Trophoblast cell (in vitro differentiated cells and primary cell): ENCODE measurements around the gene MLC1.
A peak's percentile ranks its signal among the peaks of the same experiment; 100 is the strongest.

ENCODE experiments used
- DNase-seq, 2 donors: peaks; one replicate each; pipeline ENCODE4 v3.0.0-alpha.2; 2016
- H2AFZ ChIP-seq: 2 replicates; pipeline ENCODE4 v1.6.1; 2013; ENCODE audit warnings: low read length, moderate library complexity, mild to moderate bottlenecking; ENCODE audit not compliant: insufficient read depth, poor library complexity
- H2AK5ac ChIP-seq: 2 replicates; pipeline ENCODE4 v1.6.1; 2013; ENCODE audit warnings: mild to moderate bottlenecking, low read length
- H2BK120ac ChIP-seq: 2 replicates; pipeline ENCODE4 v1.6.1; 2013; ENCODE audit warnings: low read length, mild to moderate bottlenecking, moderate library complexity; ENCODE audit not compliant: insufficient read depth, poor library complexity
- H2BK12ac ChIP-seq: 2 replicates; pipeline ENCODE4 v1.6.1; 2013; ENCODE audit warnings: mild to moderate bottlenecking, low read length, moderate library complexity
- H2BK5ac ChIP-seq: 2 replicates; pipeline ENCODE4 v1.6.1; 2013; ENCODE audit warnings: low read length, low read depth, moderate library complexity, mild to moderate bottlenecking; ENCODE audit not compliant: poor library complexity
- H3K14ac ChIP-seq: 2 replicates; pipeline ENCODE4 v1.6.1; 2013; ENCODE audit warnings: mild to moderate bottlenecking, low read length
- H3K18ac ChIP-seq: 2 replicates; pipeline ENCODE4 v1.6.1; 2013; ENCODE audit warnings: mild to moderate bottlenecking, low read length
- H3K23ac ChIP-seq: 2 replicates; pipeline ENCODE4 v1.6.1; 2013; ENCODE audit warnings: low read length
- H3K27ac ChIP-seq: 2 replicates; pipeline ENCODE4 v1.5.1; 2013; ENCODE audit warnings: low read depth, mild to moderate bottlenecking, inconsistent platforms, low read length, moderate library complexity
- H3K27me3 ChIP-seq: 2 replicates; pipeline ENCODE4 v1.6.1; 2013; ENCODE audit warnings: inconsistent platforms, mild to moderate bottlenecking, low read length, moderate library complexity; ENCODE audit not compliant: insufficient read depth
- H3K36me3 ChIP-seq, 2 experiments: 1 replicate in 1 of 2; 2 replicates in 1 of 2; pipeline ENCODE4 v1.6.1; 2013; ENCODE audit warnings: low read length in 2 of 2, mild to moderate bottlenecking in 2 of 2, moderate library complexity in 1 of 2; ENCODE audit not compliant: insufficient read depth in 2 of 2, control insufficient read depth in 1 of 2
- H3K4ac ChIP-seq: 2 replicates; pipeline ENCODE4 v1.6.1; 2013; ENCODE audit warnings: low read depth, mild to moderate bottlenecking, low read length, moderate library complexity
- H3K4me1 ChIP-seq, 2 experiments: 1 replicate in 1 of 2; 2 replicates in 1 of 2; pipeline ENCODE4 v1.6.1; 2013; ENCODE audit warnings: low read length in 2 of 2, mild to moderate bottlenecking in 2 of 2, moderate library complexity in 1 of 2; ENCODE audit not compliant: insufficient read depth in 2 of 2, control insufficient read depth in 1 of 2
- H3K4me2 ChIP-seq: 2 replicates; pipeline ENCODE4 v1.6.1; 2013; ENCODE audit warnings: inconsistent platforms, mild to moderate bottlenecking, low read length, moderate library complexity
- H3K4me3 ChIP-seq: 2 replicates; pipeline ENCODE4 v1.5.1; 2013; ENCODE audit warnings: mild to moderate bottlenecking, low read depth, low read length, inconsistent platforms
- H3K79me1 ChIP-seq: one replicate; pipeline ENCODE4 v1.6.1; 2013; ENCODE audit warnings: low read length
- H3K79me2 ChIP-seq: 2 replicates; pipeline ENCODE4 v1.6.1; 2013; ENCODE audit warnings: low read length, mild to moderate bottlenecking; ENCODE audit not compliant: control insufficient read depth, insufficient read depth, poor library complexity
- H3K9ac ChIP-seq: 2 replicates; pipeline ENCODE4 v1.6.1; 2013; ENCODE audit warnings: mild to moderate bottlenecking, low read length
- H3K9me3 ChIP-seq: 2 replicates; pipeline ENCODE4 v1.6.1; 2013; ENCODE audit warnings: low read depth, mild to moderate bottlenecking, control low read depth, inconsistent platforms, low read length; ENCODE audit not compliant: insufficient read depth
- H4K12ac ChIP-seq: 2 replicates; pipeline ENCODE4 v1.6.1; 2013; ENCODE audit warnings: low read depth, mild to moderate bottlenecking, low read length, moderate library complexity
- H4K8ac ChIP-seq: 2 replicates; pipeline ENCODE4 v1.6.1; 2013; ENCODE audit warnings: low read depth, mild to moderate bottlenecking, low read length, moderate library complexity
- H4K91ac ChIP-seq: one replicate; pipeline ENCODE4 v1.6.1; 2013; ENCODE audit warnings: low read depth, mild to moderate bottlenecking, low read length, moderate library complexity
- WGBS: extraction: QIAGEN DNeasy Blood & Tissue Kit; methylation state at CpG from one replicate; pipeline ENCODE4 v1.1.7; 2013; ENCODE audit warnings: missing lambda C conversion rate; ENCODE audit not compliant: insufficient read length, insufficient coverage; ENCODE audit errors: extremely low coverage; 5-methylcytosine and 5-hydroxymethylcytosine counted together

The MLC1 gene

DNA sequence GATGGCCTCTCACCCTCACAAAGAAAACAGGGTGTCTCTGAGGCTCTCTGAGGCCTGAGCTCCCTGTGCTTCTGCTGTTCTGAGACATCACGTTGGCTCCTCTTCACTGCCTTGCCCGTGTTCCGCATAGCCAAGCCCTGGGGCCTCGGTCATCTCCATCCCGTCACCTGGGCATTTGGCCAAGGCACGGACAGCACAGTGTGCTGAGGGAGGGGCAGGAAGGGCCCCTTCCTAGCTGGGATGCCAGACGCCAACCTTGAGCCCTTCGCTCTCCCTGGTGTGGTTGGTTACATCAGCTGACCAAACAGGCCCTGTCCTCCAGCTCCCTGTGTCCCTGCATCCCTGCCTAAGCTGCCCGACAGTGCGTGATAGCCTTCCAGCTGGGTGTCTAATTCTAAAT is 30.5 kb upstream of the MLC1 start:
- Histone ChIP-seq H3K79me1 (peaks cover 25% of the 10 kb centered on the region), H3K79me2 (peaks cover 2% of the 10 kb centered on the region), H3K4me3 (no peak overlapping the region), H3K4me2 (no peak overlapping the region), H3K4me1 (peaks cover 24 to 33% of the 10 kb centered on the region in 2 experiments), H3K14ac (peak overlapping the region; percentile 7), H3K23ac (no peak overlapping the region), H4K8ac (peak overlapping the region; percentile 1), H2AK5ac (peak overlapping the region; percentile 80), H4K12ac (no peak overlapping the region), H2BK5ac (no peak overlapping the region), H3K4ac (no peak overlapping the region), H4K91ac (peak overlapping the region; percentile 13), H2BK12ac (peak overlapping the region; percentile 13), H2AFZ (no peak overlapping the region), H3K9ac (no peak overlapping the region), H3K9me3 (no peaks in the 10 kb centered on the region), H3K18ac (no peak overlapping the region), H3K36me3 (no peaks in the 10 kb centered on the region), H3K27me3 (no peaks in the 10 kb centered on the region), H3K27ac (no peak overlapping the region), H2BK120ac (peak overlapping the region; percentile 9)
- no CpG with 5 or more reads among the region's 10 CpGs for WGBS
- DNase-seq: no peak

DNA sequence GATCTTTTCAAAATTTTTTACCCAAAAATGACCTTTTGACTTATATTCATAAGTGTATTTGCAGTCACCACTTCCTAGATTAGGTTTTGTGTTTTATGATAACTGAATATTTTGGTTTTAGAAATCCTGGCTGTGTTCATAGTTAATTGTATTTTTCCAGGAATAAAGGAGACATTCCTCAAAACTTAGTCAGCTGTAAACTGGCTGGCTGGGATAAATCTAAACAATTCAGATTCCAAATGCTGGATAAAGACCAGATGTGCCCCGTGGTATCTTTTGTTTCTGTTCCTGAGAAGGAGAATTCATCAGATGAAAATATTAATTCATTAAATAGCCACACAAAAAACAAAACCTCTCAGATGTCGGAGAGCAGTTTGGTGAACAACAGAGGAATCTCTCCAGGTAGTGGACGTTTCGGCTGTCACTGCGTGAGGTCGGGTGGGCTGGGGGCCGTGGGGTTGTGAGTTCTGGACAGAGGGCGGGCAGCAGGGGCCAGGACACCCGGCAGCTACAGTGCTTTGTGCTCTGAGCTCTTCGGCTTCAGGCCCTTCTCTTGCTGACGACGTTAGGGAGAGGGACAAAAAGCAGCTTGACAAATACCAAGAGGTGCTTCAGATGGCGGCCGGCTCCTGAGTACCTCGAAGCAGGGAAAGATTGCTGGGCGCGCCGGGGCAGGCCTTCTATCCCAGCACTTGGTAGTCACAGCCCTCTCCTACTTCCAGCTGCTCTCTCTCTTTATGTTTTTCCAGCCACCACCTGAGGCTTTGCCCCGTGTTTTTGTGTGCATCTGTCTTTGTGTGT is 29.2 kb upstream of the MLC1 start:
- H3K79me1 ChIP-seq: peaks cover 25% of the 10 kb centered on the region
- peaks cover 2% of the 10 kb centered on the region for H3K79me2 ChIP-seq
- H3K9ac ChIP-seq: no peak overlapping the region
- H3K23ac ChIP-seq: no peak overlapping the region
- H4K12ac ChIP-seq: peak overlapping the region; percentile 41
- H4K8ac ChIP-seq: peak overlapping the region; percentile 92
- H4K91ac ChIP-seq: peak overlapping the region; percentile 96
- peak overlapping the region; percentile 77 for H2AK5ac ChIP-seq
- peak overlapping the region; percentile 94 for H2BK12ac ChIP-seq
- H3K4ac ChIP-seq: peak overlapping the region; percentile 76
- H3K27ac ChIP-seq: peak overlapping the region; percentile 73
- peak overlapping the region; percentile 85 for H3K14ac ChIP-seq
- DNase-seq: peak in 1 of 2 donors; percentile 17
- H2BK5ac ChIP-seq: peak overlapping the region; percentile 85
- H2AFZ ChIP-seq: peak overlapping the region; percentile 89
- H3K4me3 ChIP-seq: no peak overlapping the region
- no peaks in the 10 kb centered on the region for H3K36me3 ChIP-seq
- peaks cover 24 to 30% of the 10 kb centered on the region in 2 experiments for H3K4me1 ChIP-seq
- no peaks in the 10 kb centered on the region for H3K27me3 ChIP-seq
- peak overlapping the region; percentile 11 for H3K4me2 ChIP-seq
- peak overlapping the region; percentile 80 for H3K18ac ChIP-seq
- no CpG with 5 or more reads among the region's 19 CpGs for WGBS
- peak overlapping the region; percentile 85 for H2BK120ac ChIP-seq
- H3K9me3 ChIP-seq: no peaks in the 10 kb centered on the region

DNA sequence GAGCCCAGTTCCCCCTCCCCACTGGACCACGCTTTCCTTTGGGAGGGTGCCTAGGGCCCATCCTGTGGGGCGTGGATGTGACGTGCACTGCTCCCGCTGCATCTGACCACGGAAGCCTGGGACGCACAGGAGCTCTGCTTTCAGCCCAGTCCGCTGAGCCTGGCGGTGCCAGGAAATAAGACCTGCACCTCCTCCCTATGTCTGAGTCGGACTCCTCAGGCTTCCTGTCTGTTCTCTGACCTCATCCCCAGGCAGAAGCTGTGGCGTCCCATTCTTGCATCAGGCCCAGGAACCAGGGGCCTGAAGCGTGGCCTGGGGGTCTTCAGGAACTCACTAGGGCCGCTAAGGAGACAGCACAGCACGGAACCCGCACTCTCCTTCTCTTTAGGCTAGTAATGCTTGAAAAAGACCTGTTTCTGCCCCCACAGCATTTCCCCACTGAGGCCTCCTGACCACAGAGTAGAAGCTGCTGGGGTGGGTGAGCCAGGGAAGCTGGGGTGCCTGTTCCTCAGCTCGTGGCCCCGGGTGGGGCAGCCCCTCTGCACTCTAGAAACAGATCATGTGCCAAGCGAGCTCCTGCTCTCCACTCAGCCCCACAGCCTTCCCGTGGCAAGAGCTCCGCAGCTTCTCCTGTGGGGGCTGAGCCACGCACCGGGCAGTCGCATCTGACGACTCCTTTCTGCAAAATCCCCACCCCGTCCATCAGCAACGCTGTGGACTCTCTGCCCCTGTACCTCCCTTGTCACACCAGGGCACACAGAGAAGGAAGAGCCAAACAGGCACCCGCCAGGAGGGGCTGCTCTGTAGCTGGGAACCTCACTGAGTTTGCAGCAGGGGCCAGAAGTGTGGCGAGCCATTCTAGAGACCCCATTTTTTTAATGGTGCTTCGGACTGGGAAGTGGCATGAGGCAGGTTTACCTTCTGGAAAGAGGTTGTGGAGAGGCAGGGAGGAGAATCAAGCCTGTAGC is 27.2 kb upstream of the MLC1 start:
- Histone ChIP-seq H3K4me2 (no peak overlapping the region), H3K79me2 (peaks cover 2% of the 10 kb centered on the region), H3K18ac (peak overlapping the region; percentile 76), H4K12ac (peak overlapping the region; percentile 46), H4K8ac (peak overlapping the region; percentile 75), H3K14ac (peak overlapping the region; percentile 74), H3K27ac (peak overlapping the region; percentile 25), H4K91ac (peak overlapping the region; percentile 79), H2AFZ (peak overlapping the region; percentile 17), H3K23ac (no peak overlapping the region), H2BK12ac (peak overlapping the region; percentile 55), H3K4me3 (peak overlapping the region; percentile 43), H3K4me1 (peaks cover 15 to 19% of the 10 kb centered on the region in 2 experiments), H3K4ac (peak overlapping the region; percentile 24), H3K27me3 (no peaks in the 10 kb centered on the region), H2AK5ac (peak overlapping the region; percentile 16), H2BK120ac (peak overlapping the region; percentile 73), H3K79me1 (peaks cover 23% of the 10 kb centered on the region), H3K9me3 (no peaks in the 10 kb centered on the region), H2BK5ac (peak overlapping the region; percentile 7), H3K36me3 (no peaks in the 10 kb centered on the region), H3K9ac (no peak overlapping the region)
- no peak for DNase-seq
- no CpG with 5 or more reads among the region's 28 CpGs for WGBS

DNA sequence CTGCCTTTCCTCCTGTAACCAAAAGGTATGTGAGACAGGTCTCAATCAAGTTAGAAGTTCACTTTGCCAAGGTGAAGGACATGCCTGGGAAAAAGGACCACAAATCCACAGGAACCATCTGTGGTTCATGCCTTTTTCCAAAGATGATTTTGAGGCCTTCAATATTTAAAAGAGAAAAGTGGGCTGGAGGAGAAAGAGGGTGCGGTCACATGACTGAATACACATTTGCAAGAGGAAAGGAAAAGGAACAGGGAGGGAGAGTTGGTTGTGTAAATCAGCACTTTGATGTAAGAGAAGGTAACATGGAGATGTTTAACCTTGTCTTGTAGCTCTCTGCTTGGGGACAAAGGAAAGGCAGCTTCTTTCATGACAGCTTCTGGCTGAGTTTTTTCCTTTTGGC is 25.8 kb upstream of the MLC1 start:
- Histone ChIP-seq H4K8ac (no peak overlapping the region), H3K79me2 (peaks cover 2% of the 10 kb centered on the region), H2BK12ac (peak overlapping the region; percentile 40), H3K14ac (no peak overlapping the region), H3K4me3 (no peak overlapping the region), H4K91ac (no peak overlapping the region), H3K23ac (no peak overlapping the region), H3K27ac (no peak overlapping the region), H3K4me2 (no peak overlapping the region), H3K79me1 (peaks cover 22% of the 10 kb centered on the region), H3K18ac (no peak overlapping the region), H2AFZ (no peak overlapping the region), H3K9ac (no peak overlapping the region), H3K9me3 (no peaks in the 10 kb centered on the region), H2AK5ac (no peak overlapping the region), H2BK120ac (no peak overlapping the region), H4K12ac (no peak overlapping the region), H2BK5ac (no peak overlapping the region), H3K27me3 (no peaks in the 10 kb centered on the region), H3K36me3 (no peaks in the 10 kb centered on the region), H3K4ac (no peak overlapping the region), H3K4me1 (peaks cover 15 to 19% of the 10 kb centered on the region in 2 experiments)
- no peak for DNase-seq
- no CpG with 5 or more reads among the region's 1 CpG for WGBS
